HL-60 (cell line): ENCODE results near the gene CDC5L.

Experiments used
- DNase-seq, 2 experiments: peaks; one replicate each; pipeline ENCODE4 v3.0.0-alpha.2; 2010 to 2020; ENCODE audit warnings: low read depth in 1 of 2, low spot score in 1 of 2
- H3K27ac ChIP-seq: fragments of 250-450 bp; sonication (Bioruptor Pico); replicated peaks from 2 replicates; pipeline ENCODE4 v1.5.1; 2020; ENCODE audit warnings: mild to moderate bottlenecking, moderate library complexity
- H3K27me3 ChIP-seq: fragments of 250-450 bp; sonication (Bioruptor Pico); 2 replicates; pipeline ENCODE4 v1.5.1; 2021; ENCODE audit warnings: mild to moderate bottlenecking, moderate library complexity; ENCODE audit not compliant: insufficient read depth, poor library complexity, severe bottlenecking
- H3K4me3 ChIP-seq: replicated peaks from 2 replicates; pipeline ENCODE4 v1.5.1; 2011; ENCODE audit warnings: mild to moderate bottlenecking, control low read depth, low read length; ENCODE audit not compliant: insufficient read depth
- GABPA ChIP-seq: IDR thresholded peaks from 2 replicates; pipeline ENCODE4 v1.6.1; 2012; ENCODE audit warnings: low read depth
- POLR2AphosphoS5 ChIP-seq: IDR thresholded peaks from 2 replicates; pipeline ENCODE4 v1.6.1; 2012; ENCODE audit warnings: low read depth
- SPI1 ChIP-seq: IDR thresholded peaks from 2 replicates; pipeline ENCODE4 v1.6.1; 2012; ENCODE audit warnings: low read depth, mild to moderate bottlenecking, borderline replicate concordance
- TF ChIP-seq, protein P1 (sequence below): IDR thresholded peaks from 2 replicates; pipeline ENCODE4 v1.6.1; 2012; ENCODE audit warnings: low read depth; ENCODE audit not compliant: insufficient replicate concordance
- TF ChIP-seq, protein P2 (sequence below): IDR thresholded peaks from one replicate; pipeline ENCODE4 v1.5.1; 2011; ENCODE audit warnings: low read length, control low read depth, inconsistent platforms; ENCODE audit not compliant: insufficient read depth

Gene CDC5L

DNA sequence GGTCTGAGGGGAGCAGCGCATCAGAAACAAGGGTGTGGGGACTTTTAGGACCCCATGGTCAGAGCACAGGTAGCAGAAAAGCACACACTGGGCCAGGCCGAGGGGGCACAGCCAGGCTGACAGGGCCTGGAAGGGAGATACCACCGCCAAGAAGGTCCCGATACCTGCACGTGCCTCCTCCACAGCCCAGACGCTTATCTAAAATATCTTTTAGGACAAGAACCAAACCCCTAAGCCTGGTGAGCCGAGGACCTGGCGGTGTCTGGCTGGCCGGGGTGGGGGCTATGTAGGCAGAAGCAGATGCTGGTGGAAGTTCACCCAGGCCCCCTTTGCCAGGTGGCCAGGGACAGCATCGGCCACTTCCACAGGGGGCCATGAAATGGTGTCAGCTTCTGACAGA lies 89.3 kb downstream of the CDC5L start:
- no peak for DNase-seq
- H3K27me3 ChIP-seq = peaks cover 6% of the 10 kb centered on the region
- TF ChIP-seq GABPA (no peak), SPI1 (no peak)

DNA sequence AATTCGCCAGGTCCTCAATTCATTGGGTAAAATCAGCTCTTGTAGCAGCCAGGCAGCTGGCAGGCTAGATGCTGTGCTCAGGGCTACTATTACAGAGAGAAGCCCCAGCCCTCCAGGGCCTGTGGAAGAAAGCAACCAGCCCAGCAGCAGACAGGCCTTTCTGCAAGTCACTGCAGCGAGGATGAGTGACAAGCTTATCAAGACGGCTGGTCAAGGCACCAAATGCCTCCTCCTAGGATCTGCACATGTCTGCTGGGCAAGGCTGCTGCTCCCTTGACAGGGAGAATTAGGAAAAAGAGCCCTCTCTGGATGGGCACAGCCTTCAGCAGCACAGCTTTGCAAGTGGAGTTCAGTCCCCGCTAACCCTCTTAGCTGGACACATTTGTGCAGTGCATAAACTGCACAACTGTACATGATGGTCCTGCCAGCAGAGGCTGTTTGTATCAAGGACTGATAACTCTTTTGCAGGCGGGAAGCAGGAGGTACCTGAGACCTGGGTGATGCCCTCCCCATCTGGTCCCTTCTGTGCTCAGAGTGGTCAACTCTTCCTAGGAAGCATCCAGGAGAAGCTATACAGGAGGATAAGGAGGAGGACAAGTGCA lies 89.9 kb downstream of the CDC5L start:
- TF ChIP-seq SPI1 (no peak), POLR2AphosphoS5 (no peak), GABPA (no peak)
- TF ChIP-seq, protein P1, sequence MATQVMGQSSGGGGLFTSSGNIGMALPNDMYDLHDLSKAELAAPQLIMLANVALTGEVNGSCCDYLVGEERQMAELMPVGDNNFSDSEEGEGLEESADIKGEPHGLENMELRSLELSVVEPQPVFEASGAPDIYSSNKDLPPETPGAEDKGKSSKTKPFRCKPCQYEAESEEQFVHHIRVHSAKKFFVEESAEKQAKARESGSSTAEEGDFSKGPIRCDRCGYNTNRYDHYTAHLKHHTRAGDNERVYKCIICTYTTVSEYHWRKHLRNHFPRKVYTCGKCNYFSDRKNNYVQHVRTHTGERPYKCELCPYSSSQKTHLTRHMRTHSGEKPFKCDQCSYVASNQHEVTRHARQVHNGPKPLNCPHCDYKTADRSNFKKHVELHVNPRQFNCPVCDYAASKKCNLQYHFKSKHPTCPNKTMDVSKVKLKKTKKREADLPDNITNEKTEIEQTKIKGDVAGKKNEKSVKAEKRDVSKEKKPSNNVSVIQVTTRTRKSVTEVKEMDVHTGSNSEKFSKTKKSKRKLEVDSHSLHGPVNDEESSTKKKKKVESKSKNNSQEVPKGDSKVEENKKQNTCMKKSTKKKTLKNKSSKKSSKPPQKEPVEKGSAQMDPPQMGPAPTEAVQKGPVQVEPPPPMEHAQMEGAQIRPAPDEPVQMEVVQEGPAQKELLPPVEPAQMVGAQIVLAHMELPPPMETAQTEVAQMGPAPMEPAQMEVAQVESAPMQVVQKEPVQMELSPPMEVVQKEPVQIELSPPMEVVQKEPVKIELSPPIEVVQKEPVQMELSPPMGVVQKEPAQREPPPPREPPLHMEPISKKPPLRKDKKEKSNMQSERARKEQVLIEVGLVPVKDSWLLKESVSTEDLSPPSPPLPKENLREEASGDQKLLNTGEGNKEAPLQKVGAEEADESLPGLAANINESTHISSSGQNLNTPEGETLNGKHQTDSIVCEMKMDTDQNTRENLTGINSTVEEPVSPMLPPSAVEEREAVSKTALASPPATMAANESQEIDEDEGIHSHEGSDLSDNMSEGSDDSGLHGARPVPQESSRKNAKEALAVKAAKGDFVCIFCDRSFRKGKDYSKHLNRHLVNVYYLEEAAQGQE = no peak
- TF ChIP-seq, protein P2, sequence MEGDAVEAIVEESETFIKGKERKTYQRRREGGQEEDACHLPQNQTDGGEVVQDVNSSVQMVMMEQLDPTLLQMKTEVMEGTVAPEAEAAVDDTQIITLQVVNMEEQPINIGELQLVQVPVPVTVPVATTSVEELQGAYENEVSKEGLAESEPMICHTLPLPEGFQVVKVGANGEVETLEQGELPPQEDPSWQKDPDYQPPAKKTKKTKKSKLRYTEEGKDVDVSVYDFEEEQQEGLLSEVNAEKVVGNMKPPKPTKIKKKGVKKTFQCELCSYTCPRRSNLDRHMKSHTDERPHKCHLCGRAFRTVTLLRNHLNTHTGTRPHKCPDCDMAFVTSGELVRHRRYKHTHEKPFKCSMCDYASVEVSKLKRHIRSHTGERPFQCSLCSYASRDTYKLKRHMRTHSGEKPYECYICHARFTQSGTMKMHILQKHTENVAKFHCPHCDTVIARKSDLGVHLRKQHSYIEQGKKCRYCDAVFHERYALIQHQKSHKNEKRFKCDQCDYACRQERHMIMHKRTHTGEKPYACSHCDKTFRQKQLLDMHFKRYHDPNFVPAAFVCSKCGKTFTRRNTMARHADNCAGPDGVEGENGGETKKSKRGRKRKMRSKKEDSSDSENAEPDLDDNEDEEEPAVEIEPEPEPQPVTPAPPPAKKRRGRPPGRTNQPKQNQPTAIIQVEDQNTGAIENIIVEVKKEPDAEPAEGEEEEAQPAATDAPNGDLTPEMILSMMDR = no peak
- Histone ChIP-seq H3K4me3 (no peak overlapping the region), H3K27ac (no peak overlapping the region), H3K27me3 (peaks cover 6% of the 10 kb centered on the region)
- no peak for DNase-seq

More for the DNA sequence above, 89.3 kb downstream of the CDC5L start:
- Histone ChIP-seq H3K4me3 (no peak overlapping the region), H3K27ac (no peak overlapping the region)

DNA sequence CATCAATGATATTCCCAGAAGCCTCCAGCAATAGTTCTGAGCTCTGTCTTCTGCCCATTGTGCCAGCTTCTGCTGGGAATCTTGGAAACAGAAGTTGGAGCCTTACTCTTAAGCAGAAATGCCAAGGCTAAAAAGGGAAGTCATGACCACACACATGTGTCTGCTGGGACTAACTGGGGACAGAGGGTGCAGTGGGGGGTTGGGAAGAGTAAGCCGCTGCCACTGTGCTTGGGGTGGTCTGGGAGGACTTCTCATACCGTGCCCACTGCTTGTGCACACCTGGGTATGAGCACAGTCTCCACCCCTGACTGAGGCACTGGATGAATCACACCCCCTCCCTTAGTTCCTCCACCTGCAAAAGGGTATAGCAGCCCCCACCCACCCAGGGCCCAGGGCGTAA lies 90.7 kb downstream of the CDC5L start:
- H3K27me3 ChIP-seq = peaks cover 6% of the 10 kb centered on the region
- H3K4me3 ChIP-seq = no peak overlapping the region
- H3K27ac ChIP-seq = no peak overlapping the region
- peak in 1 of 2 experiments; percentile 50 for DNase-seq
- TF ChIP-seq SPI1 (peak; percentile 94), GABPA (no peak)

- DNase-seq = no peak
- TF ChIP-seq, protein P1 = no peak
- TF ChIP-seq GABPA (no peak), SPI1 (no peak), POLR2AphosphoS5 (no peak)
- TF ChIP-seq, protein P2 = no peak
- no peak overlapping the region for H3K4me3 ChIP-seq
- no peak overlapping the region for H3K27ac ChIP-seq
- H3K27me3 ChIP-seq = peaks cover 6% of the 10 kb centered on the region
These were observed 91.2 kb downstream of the CDC5L start for GRCh38 chr6:44478591-44479254.

GRCh38 chr6:44480097-44480541 lies 92.6 kb downstream of the CDC5L start:
- DNase-seq = no peak
- TF ChIP-seq POLR2AphosphoS5 = no peak
- TF ChIP-seq, protein P1 = no peak
- TF ChIP-seq SPI1 = no peak
- TF ChIP-seq GABPA = no peak
- TF ChIP-seq, protein P2 = no peak
- peaks cover 9% of the 10 kb centered on the region for H3K27me3 ChIP-seq
- H3K27ac ChIP-seq = no peak overlapping the region
- H3K4me3 ChIP-seq = no peak overlapping the region
